NCI-H1930 (cell line): Measurements from ENCODE around the gene MDFI.

Experiments used
- DNase-seq, 2 experiments: peaks; one replicate each; lab custom pipeline; 2025; lab: John Stamatoyannopoulos, UW

Gene MDFI

DNA sequence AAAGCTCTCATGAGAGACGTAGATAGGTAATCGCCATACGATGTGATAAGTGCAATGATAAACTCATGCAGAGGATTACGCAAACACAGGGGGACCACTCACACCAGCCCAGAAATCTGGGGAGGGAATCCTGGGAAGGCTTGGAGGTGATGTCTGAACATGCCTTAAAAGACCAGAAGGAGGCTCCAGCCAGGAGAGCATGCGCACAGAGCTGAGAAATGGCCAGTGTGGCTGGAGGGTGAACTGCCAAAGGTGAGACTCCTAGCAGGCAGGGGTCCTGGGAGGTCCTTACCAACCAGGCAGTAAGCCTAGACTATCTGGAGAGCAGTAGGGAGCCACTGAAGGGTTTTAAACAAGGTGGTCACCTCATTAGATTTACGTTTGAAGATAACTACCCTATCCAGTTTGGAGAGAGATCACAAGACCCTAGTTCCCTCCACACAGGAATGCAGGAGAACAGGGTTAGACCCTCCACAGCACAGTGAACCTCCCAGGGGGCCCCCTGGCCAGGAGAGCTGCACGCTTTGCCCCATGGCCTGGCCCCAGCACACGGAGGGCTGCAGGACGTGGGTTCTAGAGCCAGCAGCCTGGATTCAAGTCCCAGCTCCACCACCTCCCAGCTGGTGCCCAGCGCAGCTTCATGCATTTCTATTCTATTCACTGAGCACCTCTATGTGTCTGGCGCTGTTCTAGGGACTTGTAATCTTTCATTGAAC lies 13.1 kb downstream of the MDFI start:
- no peak for DNase-seq

DNA sequence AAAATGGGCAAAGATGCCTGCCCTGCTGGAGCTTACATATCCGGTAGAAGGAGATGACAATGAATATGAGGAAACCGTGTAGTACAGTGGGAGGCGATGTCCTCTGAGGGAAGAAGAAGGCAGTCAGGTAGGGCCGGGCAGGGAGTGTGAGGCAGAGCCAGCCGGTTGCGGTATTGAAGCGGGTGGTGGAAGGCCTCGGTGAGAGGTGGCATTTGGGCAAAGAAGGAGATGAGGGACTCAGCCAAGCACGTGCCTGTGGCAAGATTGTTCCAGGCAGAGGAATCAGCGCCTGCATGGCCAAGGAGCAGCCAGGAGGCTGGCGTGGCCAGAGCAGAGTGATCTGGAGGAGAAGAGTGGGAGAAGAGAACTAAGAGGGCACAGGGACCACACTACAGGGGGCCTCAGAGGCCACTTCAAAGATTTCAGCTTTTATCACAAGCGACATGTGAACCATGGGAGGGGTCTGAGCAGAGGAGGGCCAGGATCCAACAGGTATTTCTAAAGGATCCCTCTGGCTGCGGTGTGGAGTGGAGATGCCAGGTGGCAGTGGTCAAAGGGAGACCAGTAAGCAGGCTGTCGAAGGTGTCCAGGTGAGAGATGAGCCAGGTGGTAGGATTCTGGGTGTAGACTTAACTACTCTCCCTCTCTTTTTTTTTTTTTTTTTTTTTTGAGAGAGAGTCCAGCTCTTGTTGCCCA lies 13.8 kb downstream of the MDFI start:
- DNase-seq = no peak

DNA sequence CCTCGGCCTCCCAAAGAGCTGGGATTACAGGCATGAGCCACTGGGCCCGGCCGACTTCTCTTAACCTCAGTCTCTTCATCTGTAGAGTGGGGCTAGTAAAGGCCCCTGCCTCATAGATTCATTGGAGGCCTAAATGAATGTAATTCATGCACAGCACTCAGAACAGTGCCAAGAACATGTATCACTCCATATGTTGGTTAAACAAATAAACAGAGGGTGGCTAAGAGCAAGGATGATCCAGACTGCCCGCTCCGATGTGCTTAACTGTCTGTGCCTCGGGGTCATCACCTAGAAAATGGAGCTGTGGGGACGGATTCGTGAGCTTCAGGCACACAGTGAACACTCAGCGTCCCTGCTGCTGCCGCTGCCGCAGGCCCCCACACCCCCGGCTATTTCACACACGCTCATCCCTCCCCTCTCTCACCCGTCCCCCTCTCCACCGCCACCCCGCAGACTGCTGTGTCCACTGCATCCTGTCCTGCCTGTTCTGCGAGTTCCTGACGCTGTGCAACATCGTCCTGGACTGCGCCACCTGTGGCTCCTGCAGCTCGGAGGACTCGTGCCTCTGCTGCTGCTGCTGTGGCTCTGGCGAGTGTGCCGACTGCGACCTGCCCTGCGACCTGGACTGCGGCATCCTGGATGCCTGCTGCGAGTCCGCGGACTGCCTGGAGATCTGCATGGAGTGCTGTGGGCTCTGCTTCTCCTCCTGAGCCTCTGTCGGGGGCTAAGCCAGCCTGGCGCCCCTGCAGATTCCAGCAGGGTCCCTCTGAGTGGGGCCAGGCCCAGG lies 14.8 kb downstream of the MDFI start:
- DNase-seq = no peak

DNA sequence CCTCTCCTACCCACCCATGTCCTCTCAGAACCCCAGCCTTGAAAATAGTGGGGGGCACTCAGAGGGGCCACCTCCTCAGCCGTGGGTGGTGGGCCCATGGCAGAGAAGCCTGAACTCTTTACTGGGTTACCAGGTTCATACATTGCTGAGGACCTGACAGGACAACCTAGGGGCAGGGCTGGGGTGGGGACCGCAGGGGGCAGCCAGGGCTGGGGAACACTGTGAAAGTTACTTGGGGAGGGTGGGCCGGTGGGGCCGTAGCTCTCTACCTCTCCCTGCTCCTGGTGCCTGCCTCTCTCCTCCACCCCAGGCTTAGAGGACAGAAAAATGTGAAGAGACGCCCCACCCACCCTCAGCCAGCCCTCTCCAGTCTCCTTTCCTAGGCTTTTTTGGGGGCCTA lies 15.4 kb downstream of the MDFI start:
- no peak for DNase-seq

DNA sequence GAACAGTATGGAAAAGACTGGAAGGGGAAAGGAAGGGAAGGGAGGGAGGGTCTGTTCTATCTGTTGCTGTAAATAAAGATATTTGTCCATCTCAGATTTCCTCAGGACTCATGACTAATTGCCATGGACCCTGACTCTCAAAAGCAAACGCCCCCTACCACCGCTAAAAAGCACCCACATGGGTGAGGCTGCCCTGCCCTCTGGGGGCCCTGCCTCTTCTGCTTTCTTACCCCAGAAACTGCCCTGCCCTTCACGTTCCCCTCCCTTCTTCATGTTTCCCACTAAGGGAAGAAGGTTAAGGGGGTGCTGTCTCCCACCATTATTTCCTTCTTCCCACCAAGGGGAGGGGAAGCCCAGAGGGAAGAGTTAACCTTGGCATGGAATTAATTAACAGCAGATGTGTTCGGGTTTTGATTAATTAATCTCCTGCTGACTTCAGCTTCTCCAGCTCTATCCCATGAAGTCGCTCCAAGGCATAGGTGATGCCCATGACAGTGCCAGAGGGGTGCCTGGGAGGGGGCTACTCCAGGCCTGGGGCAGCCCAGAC lies 16.0 kb downstream of the MDFI start:
- DNase-seq = no peak

DNA sequence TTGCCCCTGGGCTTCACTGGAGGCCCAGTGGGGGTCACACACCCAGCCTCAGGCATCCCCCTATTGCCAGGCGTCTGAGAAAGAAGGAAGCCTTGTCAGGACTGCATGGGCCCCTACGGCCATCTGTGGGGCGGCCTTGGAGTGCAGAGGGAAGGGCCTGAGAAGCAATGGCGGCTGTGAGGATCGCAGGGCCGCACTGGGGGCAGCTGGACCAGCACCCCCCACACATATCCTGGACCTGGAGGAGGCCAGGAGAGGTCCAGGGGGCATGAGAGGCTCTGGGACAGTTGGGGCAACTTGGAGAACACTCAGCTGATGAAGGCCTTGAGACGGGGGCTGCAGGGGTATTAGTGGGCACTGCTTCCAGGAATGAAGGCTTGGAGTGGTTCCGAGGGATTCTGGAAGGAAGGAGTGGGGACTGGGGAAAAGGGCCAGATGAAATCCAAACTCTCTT lies 16.5 kb downstream of the MDFI start:
- no peak for DNase-seq

DNA sequence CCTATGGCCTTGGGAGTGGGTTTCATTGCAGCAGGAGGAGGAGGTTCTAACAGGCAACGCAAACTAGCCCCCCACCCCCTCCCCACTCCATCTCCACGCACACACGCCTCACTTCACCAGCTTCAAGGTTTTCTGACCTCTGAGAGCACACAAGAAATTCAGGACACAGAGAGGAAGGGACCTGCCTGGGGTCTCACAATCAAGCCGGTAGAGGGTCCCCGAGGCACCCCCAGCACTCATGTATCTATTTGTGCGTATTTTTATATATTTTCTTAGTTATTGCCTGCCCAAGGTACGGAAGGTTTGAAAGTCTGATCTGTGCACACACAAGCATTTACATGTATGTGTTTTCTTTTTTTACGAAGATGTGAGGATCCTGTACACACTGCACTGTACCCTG lies 16.9 kb downstream of the MDFI start:
- no peak for DNase-seq

DNA sequence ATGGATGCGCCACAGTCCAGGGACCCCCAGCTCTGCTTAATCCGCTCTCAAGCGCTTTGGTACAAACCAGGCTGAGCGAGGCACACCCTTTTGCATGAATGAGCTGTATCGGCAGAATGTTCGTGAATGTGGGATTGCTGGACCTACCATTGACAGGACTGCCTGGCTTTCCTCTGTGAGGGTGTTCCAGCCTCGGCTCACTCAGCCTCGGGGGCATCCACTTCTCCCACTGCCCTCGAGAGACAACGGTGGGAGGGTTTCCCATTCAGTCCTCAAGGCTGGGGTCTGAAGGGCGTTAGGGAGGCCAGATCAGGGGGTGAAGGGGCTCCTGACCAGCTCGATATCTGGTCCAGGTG lies 17.4 kb downstream of the MDFI start:
- no peak for DNase-seq

DNA sequence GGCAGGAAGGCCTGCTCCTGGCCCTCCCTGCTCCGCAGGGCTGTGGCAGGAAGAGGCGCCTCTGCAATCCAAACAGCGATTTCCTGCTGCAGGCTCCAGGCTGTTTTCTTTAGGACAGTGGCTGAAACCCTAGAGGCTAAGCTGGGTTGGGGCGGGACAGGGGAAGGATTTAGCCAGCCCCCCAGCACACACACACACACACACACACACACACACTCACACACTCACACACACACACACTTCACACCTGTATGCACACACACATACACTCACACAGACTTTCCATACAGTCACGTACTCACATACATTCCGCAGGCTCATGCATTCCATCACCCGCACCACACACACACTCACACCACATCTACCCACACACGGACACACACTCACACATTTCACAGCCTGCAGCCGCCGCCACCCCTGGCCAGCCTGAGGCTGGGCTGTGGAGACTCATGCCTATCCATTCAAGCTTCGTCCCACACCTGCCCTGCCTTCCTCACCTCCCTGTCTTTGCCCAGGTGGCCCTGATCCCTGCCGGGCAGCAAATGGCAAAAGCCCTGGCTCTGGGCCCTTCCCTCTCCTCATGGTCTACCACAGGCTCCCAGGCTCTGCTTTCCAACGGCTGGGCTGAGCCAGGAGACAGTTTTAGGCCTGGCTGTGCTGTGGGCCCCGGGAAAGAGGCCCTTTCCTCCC lies 17.9 kb downstream of the MDFI start:
- DNase-seq = no peak

DNA sequence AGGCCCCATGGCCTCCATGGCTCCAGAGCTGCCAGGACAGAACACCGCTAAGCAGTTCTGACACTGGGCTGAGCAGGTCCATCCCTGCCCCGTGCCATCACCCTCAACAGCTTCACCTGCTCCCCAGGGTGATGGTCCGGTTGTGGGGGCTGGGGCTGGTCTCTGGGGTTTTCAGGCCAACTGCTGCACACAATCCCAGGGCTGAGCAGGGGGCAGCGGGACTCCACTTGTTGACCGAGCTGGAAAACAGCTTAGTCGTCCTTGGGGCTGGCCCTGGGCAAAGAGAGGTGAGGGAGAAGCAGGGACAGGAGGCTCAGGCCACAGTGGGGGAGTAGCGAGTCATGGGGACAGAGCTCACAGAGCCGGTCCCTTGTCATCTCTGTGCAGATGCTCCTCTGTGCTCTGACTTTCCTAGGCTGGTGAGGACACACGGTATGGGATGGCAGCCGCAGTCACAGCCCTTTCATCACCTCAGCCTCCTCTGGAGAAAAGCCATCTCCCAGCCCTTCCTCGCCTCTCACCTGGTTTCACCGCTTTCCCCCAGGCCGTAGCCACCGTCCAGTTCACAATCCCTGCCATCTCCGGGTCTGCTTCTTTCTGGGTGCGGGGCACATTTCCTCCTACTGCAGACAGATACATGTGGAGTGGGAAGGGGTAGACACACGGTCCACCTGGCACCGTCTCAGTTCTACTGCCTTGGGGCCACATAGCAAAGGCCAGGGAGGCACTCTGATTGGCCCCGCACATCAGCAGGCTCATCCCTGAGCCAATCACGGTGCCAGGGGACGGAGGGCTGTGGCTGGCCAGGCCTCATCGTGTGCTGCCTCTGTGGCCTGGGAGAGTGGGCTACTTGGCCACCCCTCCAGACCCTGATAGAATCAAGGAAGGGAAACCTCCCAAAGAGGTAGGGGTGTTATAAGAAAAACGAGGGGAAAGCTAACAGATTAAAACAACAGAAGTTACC lies 19.1 kb downstream of the MDFI start:
- no peak for DNase-seq

DNA sequence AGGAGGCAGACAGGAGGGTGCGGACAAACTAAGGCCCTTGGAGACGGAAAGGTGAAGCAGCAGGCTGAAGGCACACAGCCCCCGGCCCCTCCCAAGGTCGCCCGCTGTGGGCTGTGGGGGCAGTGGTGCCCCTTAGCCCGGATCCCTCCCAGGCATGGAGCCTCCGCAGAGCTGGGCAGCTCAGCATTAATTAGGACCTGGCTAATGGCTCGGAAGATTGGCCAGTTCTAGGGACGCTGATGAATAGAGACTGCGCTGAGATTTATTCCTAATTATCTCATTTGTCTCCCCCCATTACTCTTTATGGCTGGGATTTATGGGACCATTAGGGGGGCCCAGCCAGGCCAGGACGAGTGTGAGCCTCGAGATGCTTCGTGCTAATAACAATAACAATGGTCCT lies 20.4 kb downstream of the MDFI start:
- DNase-seq = no peak

DNA sequence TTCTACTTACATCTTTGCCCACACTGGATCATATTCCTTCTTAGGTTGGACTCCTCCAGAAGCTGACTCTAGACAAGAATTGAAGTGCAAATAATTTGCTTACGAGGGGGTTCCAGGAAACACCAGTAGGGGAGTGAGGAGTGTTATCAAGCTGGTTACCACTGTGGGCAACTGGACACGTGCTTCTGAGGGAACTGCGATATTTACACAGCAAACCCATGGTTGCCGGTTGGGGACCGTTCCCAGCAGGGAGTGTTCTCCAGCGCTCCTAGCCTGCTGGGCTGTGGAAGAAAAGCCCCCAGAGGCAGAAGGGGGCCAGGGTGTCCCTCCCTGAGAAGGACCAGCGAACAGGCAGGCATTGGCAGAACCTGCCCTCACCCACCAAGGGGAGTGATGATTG lies 21.7 kb downstream of the MDFI start:
- DNase-seq = no peak

DNA sequence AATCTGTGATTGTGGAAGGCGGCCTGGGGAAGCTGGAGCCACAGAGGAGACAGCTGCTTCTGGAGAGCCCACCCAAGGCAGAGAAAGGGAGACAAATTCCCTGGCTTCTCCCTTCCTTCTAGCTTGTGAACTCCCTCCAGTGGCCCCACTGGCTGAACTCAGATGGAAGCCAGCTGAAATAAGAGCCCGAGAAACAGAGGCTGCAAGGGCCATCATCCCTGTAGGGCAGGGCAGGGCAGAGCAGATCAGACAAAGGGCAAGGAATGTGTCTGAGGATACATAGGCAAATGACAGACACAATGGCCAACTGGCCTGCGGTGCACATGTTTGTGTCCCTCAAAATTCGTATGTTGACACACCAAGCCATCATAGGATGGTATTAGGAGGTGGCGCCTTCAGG lies 25.3 kb downstream of the MDFI start:
- no peak for DNase-seq

DNA sequence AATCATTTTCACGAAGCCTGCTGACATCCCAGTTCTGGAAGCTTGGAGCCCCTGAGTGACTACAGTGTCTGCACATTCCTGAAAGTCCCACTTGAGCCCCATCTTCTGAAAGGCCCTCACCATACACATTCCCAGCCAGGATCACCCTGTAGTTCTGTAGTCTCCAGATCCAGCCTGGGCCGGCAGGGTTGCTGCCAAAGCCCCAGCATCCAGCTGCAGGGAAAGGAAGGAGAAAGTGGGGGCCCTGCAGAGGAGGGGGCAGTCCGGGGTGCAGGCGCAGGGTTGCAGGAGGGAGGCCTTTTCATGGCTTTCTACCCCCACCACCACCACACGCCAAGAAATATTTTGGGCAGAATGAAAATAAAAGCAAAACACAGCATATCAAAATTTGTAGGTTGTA lies 26.0 kb downstream of the MDFI start:
- no peak for DNase-seq

DNA sequence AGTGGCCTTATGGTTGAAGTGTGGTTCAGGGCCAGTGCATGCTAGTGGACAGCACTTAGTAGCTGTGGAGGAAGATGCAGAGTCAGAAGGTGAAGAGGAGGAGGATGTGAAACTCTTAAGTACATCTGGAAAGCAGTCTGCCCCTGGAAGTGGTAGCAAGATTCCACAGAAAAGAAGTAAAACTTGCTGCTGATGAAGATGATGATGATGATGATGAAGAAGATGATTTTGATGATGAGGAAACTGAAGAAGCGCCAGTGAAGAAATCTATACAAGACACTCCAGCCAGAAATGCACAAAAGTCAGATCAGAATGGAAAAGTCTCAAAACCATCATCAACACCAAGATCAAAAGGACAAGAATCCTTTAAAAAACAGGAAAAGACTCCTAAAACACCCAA lies 28.9 kb downstream of the MDFI start:
- DNase-seq = no peak

DNA sequence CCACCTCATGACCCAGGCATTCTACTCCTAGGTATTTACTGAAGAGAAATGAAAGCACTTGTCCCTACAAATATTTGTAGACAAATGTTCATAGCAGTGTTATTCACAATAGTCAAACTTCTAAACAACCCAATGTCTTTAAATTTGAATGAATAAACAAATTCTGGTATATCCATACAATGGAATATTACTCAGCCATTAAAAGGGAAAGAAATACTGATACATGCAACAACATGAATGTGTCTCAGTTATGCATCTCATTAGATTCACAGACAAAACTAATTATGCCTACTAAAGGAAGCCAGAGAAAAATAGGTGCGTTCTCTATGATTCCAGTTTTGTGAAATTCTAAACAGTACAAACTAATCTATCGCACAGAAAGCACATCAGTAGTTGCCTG lies 30.7 kb downstream of the MDFI start:
- no peak for DNase-seq

DNA sequence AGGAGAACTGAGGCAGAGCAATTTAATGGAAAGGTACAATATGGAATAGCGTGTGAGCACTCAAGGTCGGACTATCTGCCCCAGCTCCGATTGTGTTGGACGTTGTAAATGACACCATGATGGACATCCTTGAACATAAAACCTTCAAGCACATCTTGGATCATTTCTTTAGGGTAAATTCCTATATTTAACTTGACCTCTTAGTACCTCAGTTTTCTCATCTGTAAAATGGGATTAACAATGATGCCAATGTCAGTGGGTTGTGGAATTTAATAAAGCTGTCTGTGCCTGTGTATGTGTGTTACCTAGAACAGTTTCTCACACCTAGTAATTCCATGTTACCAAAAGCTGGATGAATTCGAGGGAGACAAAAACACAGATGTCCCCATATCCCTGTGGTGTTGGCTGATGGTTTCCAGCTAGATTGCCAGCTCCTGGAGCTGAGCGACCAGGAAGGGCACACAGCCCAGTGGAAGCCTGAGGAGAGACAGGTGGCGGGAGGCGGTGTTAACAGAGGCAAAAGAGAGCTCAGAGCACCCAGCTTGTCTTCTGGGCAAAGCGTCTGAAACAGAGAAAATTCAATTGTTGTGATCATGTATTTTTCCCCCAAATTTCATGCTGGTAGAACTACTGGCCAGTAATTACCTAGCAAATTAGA lies 32.6 kb downstream of the MDFI start:
- no peak for DNase-seq

DNA sequence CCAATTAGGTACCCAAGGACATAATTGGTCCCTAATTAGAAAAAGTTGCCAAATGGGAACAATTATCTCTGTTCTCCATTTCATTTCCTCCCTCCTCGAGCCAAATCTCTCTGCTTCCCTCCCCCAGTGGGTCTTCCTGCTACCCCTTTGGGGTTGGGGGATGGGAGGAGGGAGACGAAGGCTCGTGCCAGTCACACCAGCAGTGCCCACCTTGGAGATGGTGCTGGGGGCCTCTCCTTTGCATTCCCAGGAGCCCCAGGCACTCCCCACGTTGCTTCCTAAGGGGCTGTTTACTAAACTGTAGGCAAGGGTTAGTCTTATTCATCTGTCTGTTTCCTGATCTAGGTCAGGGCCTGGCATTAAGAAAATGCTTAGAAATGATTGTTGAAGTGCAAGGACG lies 33.1 kb downstream of the MDFI start:
- DNase-seq = no peak

DNA sequence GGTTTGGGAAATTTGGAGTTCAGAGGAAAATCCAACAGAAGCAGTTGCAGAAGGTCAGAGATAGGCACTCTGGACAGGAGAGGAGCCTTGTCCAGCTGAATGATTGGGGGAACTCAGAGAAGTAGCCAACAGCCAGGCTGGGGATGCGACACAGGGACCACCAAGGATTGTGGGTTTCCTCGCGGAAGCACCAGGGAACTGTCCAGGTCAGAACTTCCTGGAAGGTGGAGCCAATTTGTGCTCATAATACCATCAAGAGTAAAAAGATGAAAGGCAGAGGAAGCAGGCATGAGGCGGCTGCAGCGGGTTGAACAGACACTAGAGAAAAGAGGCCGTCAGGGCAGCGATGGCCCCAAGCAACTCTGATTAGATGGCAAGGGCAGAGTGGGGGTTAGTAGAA lies 33.7 kb downstream of the MDFI start:
- DNase-seq = no peak
